Hepatocyte (in vitro differentiated cells): Measurements from ENCODE around the gene RPS14. TPM values are rescaled to one million over a fixed set of nuclear protein-coding genes. Genes with fewer than 3 reads are reported as not detected.

Experiments used
- DNase-seq: peaks from one replicate; pipeline ENCODE4 v3.0.0-alpha.2; 2016; ENCODE audit warnings: low spot score
- H2AFZ ChIP-seq: fragments of 200-600 bp; sonication (generic); 2 replicates; pipeline ENCODE4 v1.6.0; 2016; ENCODE audit warnings: antibody characterized with exemption, mild to moderate bottlenecking
- H3K27ac ChIP-seq: fragments of 200-600 bp; sonication (generic); 2 replicates; pipeline ENCODE4 v1.5.1; 2016; ENCODE audit warnings: mild to moderate bottlenecking
- H3K27me3 ChIP-seq: fragments of 200-600 bp; sonication (generic); 2 replicates; pipeline ENCODE4 v1.6.1; 2016
- H3K36me3 ChIP-seq: fragments of 200-600 bp; sonication (generic); replicated peaks from 2 replicates; pipeline ENCODE4 v1.5.1; 2016; ENCODE audit warnings: low read depth; ENCODE audit not compliant: insufficient read depth
- H3K4me1 ChIP-seq: fragments of 200-600 bp; sonication (generic); 2 replicates; pipeline ENCODE4 v1.5.1; 2016; ENCODE audit warnings: mild to moderate bottlenecking, moderate library complexity; ENCODE audit not compliant: insufficient read depth
- H3K4me2 ChIP-seq: fragments of 200-600 bp; sonication (generic); 2 replicates; pipeline ENCODE4 v1.6.0; 2016
- H3K4me3 ChIP-seq: fragments of 200-600 bp; sonication (generic); 2 replicates; pipeline ENCODE4 v1.5.1; 2016; ENCODE audit warnings: mild to moderate bottlenecking
- H3K79me2 ChIP-seq: fragments of 200-600 bp; sonication (generic); 2 replicates; pipeline ENCODE4 v1.6.0; 2017; ENCODE audit warnings: mild to moderate bottlenecking
- H3K9me2 ChIP-seq: fragments of 200-600 bp; sonication (generic); replicated peaks from 2 replicates; pipeline ENCODE4 v1.6.0; 2017; ENCODE audit warnings: mild to moderate bottlenecking; ENCODE audit not compliant: insufficient read depth
- H3K9me3 ChIP-seq: fragments of 200-600 bp; sonication (generic); 2 replicates; pipeline ENCODE4 v1.5.1; 2016; ENCODE audit warnings: low read depth, mild to moderate bottlenecking
- H4K20me1 ChIP-seq: fragments of 200-600 bp; sonication (generic); 2 replicates; pipeline ENCODE4 v1.6.0; 2016; ENCODE audit warnings: mild to moderate bottlenecking; ENCODE audit not compliant: insufficient read depth, poor library complexity, severe bottlenecking
- EZH2 ChIP-seq: fragments of 200-600 bp; sonication (generic); IDR thresholded peaks from 2 replicates; pipeline ENCODE4 v1.6.1; 2016; ENCODE audit warnings: antibody characterized with exemption, mild to moderate bottlenecking, borderline replicate concordance
- EZH2phosphoT487 ChIP-seq: fragments of 200-600 bp; sonication (generic); IDR thresholded peaks from one replicate; pipeline ENCODE4 v1.6.1; 2018; ENCODE audit warnings: antibody characterized with exemption, mild to moderate bottlenecking, low read depth, moderate library complexity; ENCODE audit not compliant: unreplicated experiment, severe bottlenecking
- WGBS: methylation state at CpG from one replicate; pipeline ENCODE4 v1.1.6; 2016; ENCODE audit warnings: low lambda C conversion rate; ENCODE audit errors: missing lambda C conversion rate; 5-methylcytosine and 5-hydroxymethylcytosine counted together
- polyA plus RNA-seq: library from polyadenylated mRNA; unstranded; fragments of >200 nt; fragmentation: Nextera tagmentation; extraction: Ambion mirVana; gene quantifications from 2 replicates; pipeline ENCODE4 v1.2.1, GENCODE V29; 2016
- total RNA-seq: library from RNA; depleted of rRNA; stranded (reverse); fragments of >200 nt; gene quantifications from 2 replicates; pipeline ENCODE4 v1.2.3, GENCODE V29; 2014
- TF ChIP-seq, protein P1 (sequence below): fragments of 200-600 bp; sonication (generic); IDR thresholded peaks from 2 replicates; pipeline ENCODE4 v1.5.1; 2016; ENCODE audit warnings: antibody characterized with exemption, mild to moderate bottlenecking; ENCODE audit not compliant: poor library complexity

RPS14 gene
- total and polyA plus RNA-seq, 2 experiments from 2014 or later, result 1,067 to 2,319 TPM

DNA sequence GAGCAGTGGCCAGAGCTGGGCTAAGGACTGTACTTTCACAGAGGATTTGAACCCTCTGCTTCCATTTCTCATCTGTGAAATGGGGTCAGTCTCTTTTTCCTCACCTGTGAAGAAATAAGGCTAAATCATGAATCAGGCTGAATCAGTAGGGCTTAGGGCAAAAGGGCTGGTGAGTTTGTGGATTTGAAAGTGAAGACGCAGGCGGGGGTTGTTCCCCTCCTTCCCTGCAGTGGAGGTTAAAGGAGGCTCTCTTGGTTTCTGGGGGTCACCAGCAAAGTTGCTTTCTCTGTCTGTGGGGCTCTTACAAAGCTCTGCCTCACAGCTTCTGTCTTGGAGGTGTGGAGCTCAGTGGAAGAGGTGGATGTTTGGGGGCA, 40.7 kb upstream of the RPS14 start:
- Histone ChIP-seq H3K4me1 (peaks cover 58% of the 10 kb centered on the region), H3K79me2 (peaks cover 94% of the 10 kb centered on the region), H3K9me3 (no peaks in the 10 kb centered on the region), H2AFZ (no peak overlapping the region), H3K27ac (peak overlapping the region; percentile 100), H3K27me3 (no peaks in the 10 kb centered on the region), H4K20me1 (peaks cover 63% of the 10 kb centered on the region), H3K4me2 (peak overlapping the region; percentile 41), H3K4me3 (no peak overlapping the region), H3K36me3 (no peaks in the 10 kb centered on the region), H3K9me2 (no peaks in the 10 kb centered on the region)
- no peak for TF ChIP-seq EZH2phosphoT487
- TF ChIP-seq, protein P1, sequence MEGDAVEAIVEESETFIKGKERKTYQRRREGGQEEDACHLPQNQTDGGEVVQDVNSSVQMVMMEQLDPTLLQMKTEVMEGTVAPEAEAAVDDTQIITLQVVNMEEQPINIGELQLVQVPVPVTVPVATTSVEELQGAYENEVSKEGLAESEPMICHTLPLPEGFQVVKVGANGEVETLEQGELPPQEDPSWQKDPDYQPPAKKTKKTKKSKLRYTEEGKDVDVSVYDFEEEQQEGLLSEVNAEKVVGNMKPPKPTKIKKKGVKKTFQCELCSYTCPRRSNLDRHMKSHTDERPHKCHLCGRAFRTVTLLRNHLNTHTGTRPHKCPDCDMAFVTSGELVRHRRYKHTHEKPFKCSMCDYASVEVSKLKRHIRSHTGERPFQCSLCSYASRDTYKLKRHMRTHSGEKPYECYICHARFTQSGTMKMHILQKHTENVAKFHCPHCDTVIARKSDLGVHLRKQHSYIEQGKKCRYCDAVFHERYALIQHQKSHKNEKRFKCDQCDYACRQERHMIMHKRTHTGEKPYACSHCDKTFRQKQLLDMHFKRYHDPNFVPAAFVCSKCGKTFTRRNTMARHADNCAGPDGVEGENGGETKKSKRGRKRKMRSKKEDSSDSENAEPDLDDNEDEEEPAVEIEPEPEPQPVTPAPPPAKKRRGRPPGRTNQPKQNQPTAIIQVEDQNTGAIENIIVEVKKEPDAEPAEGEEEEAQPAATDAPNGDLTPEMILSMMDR, result no peak
- no peak for TF ChIP-seq EZH2
- no peak for DNase-seq
- 100% methylated on average over 2 of the region's 2 CpGs for WGBS

DNA sequence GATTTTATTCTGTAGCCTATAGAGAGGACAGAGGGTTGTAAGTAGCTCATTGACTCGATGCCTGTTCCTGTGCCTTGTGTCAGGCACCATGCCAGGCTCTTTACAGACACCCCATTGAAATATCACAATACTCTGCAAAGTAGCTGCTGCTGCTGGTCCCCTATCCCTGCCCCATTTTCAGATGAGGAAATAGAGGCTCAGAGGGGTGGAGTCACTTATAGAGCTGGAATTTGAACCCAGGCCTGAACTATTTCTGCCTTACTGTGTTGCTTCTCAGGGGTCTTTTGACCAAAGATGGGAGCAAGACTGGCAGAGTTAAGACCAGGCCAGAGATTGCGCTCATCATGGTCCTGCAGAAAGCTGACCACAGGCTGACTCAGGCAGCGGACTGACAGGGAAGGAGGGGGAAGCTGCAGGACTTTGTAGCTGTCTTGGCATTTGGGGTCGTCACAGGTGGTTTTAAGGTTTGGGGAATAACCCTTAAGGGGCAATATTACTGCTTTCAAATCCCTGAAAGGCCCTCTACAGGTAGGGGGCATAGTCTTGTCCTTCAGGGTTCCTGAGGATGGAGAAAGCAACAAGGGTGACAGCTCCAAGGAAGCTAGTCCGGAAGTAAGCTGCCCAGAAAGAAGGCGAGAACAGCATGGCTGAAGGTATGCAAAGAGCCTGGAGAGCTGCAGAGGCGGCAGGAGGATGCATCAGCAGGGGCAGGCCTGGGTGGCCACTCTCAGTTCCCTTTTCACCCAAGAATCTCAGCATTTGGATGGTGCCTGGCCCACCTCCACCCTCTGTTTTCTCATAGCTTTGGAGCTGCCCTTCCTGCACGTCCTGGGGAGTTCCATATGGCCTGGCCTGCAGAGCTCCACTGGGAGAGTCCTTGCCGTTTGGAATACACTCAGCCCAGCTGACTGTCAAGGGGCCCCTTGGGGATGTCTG, 40.1 kb upstream of the RPS14 start:
- Histone ChIP-seq H3K27ac (peak overlapping the region; percentile 100), H3K9me2 (no peaks in the 10 kb centered on the region), H3K4me3 (no peak overlapping the region), H3K36me3 (no peaks in the 10 kb centered on the region), H3K79me2 (peaks cover 93% of the 10 kb centered on the region), H4K20me1 (peaks cover 63% of the 10 kb centered on the region), H3K4me2 (peak overlapping the region; percentile 88), H3K27me3 (no peaks in the 10 kb centered on the region), H2AFZ (no peak overlapping the region), H3K9me3 (no peaks in the 10 kb centered on the region), H3K4me1 (peaks cover 61% of the 10 kb centered on the region)
- no peak for DNase-seq
- WGBS, result 66% methylated on average over 9 of the region's 9 CpGs
- TF ChIP-seq EZH2phosphoT487 (no peak), EZH2 (no peak)
- TF ChIP-seq, protein P1, result no peak

DNA sequence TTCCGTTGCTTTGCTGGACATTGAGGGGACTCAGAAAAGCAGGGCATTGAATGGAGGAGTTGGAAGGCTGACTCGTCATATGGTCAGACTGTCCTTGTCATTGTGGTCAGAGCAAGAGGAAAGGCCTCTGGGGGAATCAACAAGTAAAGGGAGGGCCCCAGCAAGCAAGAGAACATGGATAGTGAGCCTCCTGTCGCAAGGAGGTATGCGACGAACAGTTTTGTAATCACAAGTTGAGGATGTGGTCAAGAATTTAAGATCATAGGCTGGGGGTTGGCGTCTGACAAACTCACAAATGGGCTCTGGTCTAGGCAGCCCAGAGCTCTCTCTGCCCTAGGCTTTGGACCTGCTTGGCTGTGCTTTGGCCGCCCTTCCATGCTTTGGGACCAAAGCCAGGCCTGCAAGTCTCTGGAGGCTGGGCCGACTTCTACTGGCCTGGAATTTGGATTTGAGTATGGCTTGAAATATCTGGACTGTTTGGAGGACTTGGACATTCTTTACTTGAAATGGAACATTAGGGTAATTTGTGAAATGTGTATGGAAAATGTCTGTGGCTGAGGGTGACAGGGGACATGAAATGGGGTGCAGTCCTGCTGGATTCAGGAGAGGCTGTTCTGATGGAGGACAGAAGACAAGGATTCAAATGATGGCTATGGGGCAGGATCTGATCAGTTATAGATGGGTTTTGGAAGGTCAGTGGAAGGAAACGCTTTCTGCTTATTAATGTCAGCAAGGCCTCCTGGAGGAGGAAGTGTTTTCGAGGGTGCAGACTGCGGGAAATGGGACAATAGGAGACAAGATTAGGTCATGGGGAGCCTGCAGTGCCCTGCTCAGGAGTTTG, 39.2 kb upstream of the RPS14 start:
- H3K4me3 ChIP-seq, result no peak overlapping the region
- no peak for DNase-seq
- no peak overlapping the region for H2AFZ ChIP-seq
- H3K9me3 ChIP-seq, result no peaks in the 10 kb centered on the region
- peak overlapping the region; percentile 100 for H3K27ac ChIP-seq
- TF ChIP-seq EZH2phosphoT487 (no peak), EZH2 (no peak)
- TF ChIP-seq, protein P1, result no peak
- H4K20me1 ChIP-seq, result peaks cover 63% of the 10 kb centered on the region
- H3K79me2 ChIP-seq, result peaks cover 84% of the 10 kb centered on the region
- WGBS, result 71% methylated on average over 11 of the region's 11 CpGs
- H3K4me1 ChIP-seq, result peaks cover 61% of the 10 kb centered on the region
- peak overlapping the region; percentile 88 for H3K4me2 ChIP-seq
- H3K9me2 ChIP-seq, result no peaks in the 10 kb centered on the region
- H3K36me3 ChIP-seq, result no peaks in the 10 kb centered on the region
- H3K27me3 ChIP-seq, result no peaks in the 10 kb centered on the region
